Measurements from ENCODE around the gene MAD1L1.

- TF ChIP-seq CTCF (IDR thresholded peaks at IDR 0.05) (no peak), POLR2A (IDR thresholded peaks at IDR 0.05) (no peak)
Measured at GRCh38 chr7:2165239-2165609, 67.5 kb downstream of the MAD1L1 start.
